Activated gamma-delta T cell treated with Interleukin-2 at 50 U/mL for 16 hours (primary cell): ENCODE results near the gene TMPRSS3.
"Not testable (repeated sequence)": the region's sequence is repeated elsewhere in the genome, so short reads cannot be mapped to it uniquely, and the experiment has no call there.

Experiments used
- DNase-seq: peaks from one replicate; pipeline ENCODE4 v3.0.0-alpha.2; 2020

Gene TMPRSS3

GRCh38 chr21:42426876-42427480, 31.1 kb upstream of the TMPRSS3 start:
- DNase-seq, result no peak

GRCh38 chr21:42426424-42426823, 30.6 kb upstream of the TMPRSS3 start:
- DNase-seq, result no peak

DNA sequence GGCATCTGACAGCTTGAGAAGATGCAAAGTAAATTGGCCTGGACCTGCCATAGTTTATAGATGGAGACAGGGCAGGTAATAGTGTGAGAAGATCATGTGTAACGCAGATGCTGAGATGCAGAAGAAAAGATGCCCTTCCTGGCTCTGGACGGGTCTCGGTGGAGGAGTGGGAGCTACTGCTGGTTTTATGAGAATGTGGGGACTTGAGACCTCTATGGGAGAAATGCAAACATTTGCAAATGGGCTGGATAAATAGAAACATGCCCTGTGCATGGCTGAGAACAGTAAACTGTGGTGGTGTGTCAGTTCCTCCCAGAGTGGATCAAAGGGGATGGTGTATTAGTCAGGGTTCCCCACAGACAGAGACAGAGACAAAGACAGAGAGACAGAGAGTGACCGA, 29.7 kb upstream of the TMPRSS3 start:
- no peak for DNase-seq

- DNase-seq, result peak; percentile 79
Observed at GRCh38 chr21:42424914-42425541, 29.2 kb upstream of the TMPRSS3 start.

DNA sequence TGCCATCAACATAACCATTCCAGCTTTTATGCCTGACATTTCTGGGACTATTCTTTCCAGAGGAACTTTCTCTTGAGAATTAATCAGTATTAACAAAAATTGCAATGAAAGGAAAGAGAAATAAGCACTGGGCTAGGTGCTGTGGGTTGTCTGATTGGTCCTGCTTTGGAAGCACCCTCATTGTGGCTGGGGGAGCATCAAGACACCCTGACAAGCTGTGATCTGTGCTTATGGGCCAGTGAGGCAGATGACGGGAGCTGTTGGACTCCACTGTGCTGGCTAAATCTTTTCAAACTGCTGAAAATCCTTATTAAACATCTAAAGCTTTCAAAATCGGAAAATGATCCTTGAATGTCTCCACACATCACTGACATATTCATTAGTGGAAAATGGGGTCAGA, 27.8 kb upstream of the TMPRSS3 start:
- DNase-seq, result no peak

GRCh38 chr21:42423197-42423675, 27.4 kb upstream of the TMPRSS3 start:
- DNase-seq, result peak; percentile 48

GRCh38 chr21:42421018-42421793, 25.4 kb upstream of the TMPRSS3 start:
- DNase-seq, result no peak

GRCh38 chr21:42419845-42420244, 24.0 kb upstream of the TMPRSS3 start:
- DNase-seq, result no peak

- DNase-seq, result no peak
Observed at GRCh38 chr21:42418886-42419285, 23.0 kb upstream of the TMPRSS3 start.

DNA sequence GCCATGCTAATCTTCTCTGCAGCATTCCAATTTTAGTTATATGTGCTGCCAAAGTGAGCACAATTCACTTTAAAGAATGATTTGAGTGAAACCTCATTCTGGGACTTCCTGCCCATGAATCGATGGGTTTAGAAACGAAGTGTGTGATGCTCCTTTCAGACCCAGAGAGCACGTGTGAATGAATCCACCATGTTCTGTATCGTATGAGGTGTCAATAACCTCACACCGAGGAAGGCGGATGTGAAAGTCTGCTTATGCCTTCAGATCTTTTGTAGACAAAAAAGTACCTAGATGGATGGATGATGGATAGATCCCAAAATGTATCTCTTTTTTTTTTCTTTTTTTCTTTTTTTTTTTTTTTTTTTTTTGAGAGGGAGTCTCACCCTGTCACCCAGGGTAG, 21.7 kb upstream of the TMPRSS3 start:
- DNase-seq, result no peak

- DNase-seq, result peak; percentile 76
Observed at GRCh38 chr21:42414928-42415769, 19.3 kb upstream of the TMPRSS3 start.

DNA sequence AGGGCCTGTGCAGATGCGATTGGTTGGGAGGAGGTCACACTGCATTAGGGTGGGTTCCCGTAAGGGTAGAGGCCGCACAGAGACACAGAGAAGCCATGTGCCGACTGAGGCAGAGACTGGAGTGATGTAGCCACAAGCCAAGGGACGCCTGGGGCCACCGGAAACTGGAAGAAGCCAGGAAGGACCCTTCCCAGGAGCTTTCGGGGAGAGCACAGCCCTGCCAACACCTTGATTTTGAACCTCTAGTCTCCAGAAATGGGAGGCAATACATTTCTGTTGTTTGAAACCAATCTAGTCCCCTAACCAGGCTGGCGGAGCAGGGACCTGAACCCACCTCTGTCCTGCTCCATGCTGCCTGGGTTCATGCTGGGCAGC, 18.7 kb upstream of the TMPRSS3 start:
- DNase-seq, result no peak

GRCh38 chr21:42414066-42414465, 18.2 kb upstream of the TMPRSS3 start:
- no peak for DNase-seq

GRCh38 chr21:42413500-42413899, 17.6 kb upstream of the TMPRSS3 start:
- no peak for DNase-seq

- no peak for DNase-seq
Observed at GRCh38 chr21:42413093-42413492, 17.2 kb upstream of the TMPRSS3 start.

DNA sequence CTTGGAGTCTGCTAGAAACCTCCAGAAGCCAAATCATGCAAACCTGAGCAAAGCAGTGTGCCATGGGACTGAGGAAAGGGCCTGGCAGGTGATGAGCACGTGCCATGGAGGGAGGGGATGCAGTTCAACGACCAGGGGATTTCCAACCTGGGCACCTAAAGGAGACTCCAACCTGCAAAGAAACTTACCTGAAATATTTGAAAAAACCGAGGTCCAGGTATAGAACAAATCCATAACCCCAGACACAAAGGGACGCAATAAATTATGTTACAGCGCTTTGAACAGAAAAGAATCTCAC, 16.7 kb upstream of the TMPRSS3 start:
- no peak for DNase-seq

DNA sequence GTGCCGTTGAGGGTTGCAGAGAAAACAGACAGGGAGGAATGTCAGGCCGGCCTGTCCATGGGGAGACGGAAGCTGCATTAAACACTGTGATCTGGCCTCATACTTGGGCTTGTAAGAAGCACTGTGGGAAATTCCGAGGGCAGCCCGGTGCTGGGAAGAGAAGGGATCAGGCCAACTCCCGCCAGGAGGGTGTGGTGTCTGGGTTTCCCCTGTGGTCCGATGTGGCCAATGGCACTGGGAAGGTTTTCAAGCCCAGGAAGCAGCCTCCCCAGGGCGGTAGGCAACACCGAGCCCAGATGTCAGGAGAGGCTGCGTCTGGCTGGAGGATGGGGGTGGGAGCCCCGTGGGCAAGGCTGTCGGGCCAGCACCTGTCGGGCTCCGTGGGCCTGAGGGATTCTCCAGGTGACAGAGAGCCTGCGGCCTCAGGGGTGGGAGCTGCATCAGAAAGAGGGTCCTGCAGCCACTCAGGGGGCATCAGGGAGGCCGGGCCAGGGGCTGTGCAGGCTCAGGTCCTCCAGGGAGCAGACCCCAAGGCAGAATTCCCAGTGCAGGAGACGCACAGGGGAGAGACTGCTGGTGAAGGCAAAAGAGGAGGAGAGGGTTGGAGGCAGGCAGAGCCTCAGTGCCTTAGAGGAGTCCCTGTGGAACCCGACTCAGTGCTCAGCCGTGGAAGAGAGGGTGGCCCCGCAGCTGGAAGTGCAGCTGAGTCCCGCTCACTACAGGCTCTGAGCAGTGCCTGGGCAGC, 16.2 kb upstream of the TMPRSS3 start:
- DNase-seq, result no peak

DNA sequence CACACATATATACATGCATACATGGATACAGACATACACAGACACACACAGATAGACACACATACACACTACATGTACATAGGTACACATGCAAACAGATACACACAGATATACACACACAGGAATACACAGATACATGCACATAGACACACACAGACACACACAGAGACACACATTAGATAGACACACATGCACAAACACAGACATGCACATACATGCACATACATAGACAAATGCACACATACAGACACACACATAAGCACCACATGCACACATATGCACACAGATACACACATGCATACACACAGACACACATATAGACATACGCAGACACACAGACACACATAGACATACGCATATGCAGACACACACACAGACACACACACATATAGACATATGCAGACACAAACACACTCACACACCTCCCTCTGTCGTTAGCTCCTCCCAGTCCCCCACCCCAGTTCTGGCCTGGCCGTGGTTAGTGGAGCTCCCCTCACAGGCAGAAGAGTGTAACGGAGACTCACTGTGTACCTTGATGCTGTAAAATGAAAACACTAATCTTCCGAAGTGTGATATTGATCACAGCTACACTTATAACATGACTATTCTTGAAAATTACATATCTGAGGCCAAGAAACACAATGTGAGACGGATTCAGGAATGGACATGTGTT, 15.5 kb upstream of the TMPRSS3 start:
- no peak for DNase-seq

DNA sequence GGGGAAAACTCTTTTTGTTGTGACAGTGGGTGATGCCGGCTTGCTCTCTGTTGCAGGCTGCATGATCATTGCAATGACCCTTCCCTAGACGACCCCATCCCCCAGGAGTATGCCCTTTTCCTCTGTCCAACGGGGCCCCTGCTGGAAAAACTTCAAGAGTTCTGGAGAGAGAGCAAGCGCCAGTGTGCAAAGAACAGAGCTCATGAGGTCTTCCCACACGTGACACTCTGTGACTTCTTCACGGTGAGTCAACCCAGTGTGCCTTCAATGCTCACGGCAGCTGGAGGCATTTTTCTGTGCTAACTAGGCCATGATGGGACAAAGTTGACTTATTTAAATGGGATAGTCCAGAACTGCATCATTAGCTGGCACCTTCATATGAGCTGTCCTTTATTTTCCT, 13.5 kb upstream of the TMPRSS3 start:
- no peak for DNase-seq

- DNase-seq, result not testable (repeated sequence)
Observed at GRCh38 chr21:42408718-42409117, 12.9 kb upstream of the TMPRSS3 start.

DNA sequence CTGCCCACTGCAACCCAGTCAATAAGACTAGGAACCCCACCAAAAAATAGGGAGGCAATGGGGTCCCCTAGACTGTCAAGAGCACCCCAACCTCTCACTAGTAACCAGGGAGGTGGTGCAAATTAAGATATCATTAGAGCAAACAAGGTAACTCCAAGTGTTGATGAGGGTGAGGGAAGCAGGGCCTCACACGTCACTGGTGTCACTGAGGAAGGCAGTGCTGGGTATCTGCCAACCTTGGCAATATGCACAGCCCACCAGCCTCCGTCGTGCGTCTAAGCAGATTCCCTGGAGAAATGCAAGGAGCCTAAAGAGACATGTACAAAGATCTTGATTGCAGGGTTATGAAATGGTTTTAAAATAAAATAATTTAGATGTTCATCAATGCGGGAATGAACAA, 11.6 kb upstream of the TMPRSS3 start:
- no peak for DNase-seq

GRCh38 chr21:42406866-42407265, 11.0 kb upstream of the TMPRSS3 start:
- no peak for DNase-seq
